Mesenchymal stem cell (in vitro differentiated cells and primary cell): ENCODE measurements around the gene PDX1.

Experiments
- DNase-seq: peaks from one replicate; pipeline ENCODE4 v3.0.0-alpha.2; 2013
- H2AFZ ChIP-seq: one replicate; pipeline ENCODE4 v1.6.1; 2013; ENCODE audit warnings: low read depth, mild to moderate bottlenecking, control low read depth, inconsistent platforms, low read length, moderate library complexity
- H2AK5ac ChIP-seq: 2 replicates; pipeline ENCODE4 v1.6.1; 2013; ENCODE audit warnings: low read length, moderate library complexity, mild to moderate bottlenecking, inconsistent platforms; ENCODE audit not compliant: severe bottlenecking
- H2BK120ac ChIP-seq: one replicate; pipeline ENCODE4 v1.6.1; 2013; ENCODE audit warnings: low read depth, mild to moderate bottlenecking, inconsistent platforms, low read length, moderate library complexity
- H2BK12ac ChIP-seq, 2 experiments: one replicate each; pipeline ENCODE4 v1.6.1; 2013; ENCODE audit warnings: inconsistent platforms in 2 of 2, low read length in 2 of 2, mild to moderate bottlenecking in 2 of 2, moderate library complexity in 2 of 2, control low read depth in 1 of 2
- H2BK15ac ChIP-seq: one replicate; pipeline ENCODE4 v1.6.1; 2013; ENCODE audit warnings: mild to moderate bottlenecking, low read depth, inconsistent platforms; ENCODE audit not compliant: poor library complexity, severe bottlenecking
- H2BK5ac ChIP-seq: 2 replicates; pipeline ENCODE4 v1.6.1; 2013; ENCODE audit warnings: low read depth, mild to moderate bottlenecking, low read length, control low read depth, inconsistent platforms; ENCODE audit not compliant: poor library complexity, severe bottlenecking
- H3K14ac ChIP-seq, 2 experiments: one replicate each; pipeline ENCODE4 v1.6.1; 2013; ENCODE audit warnings: inconsistent platforms in 2 of 2, low read length in 2 of 2, control low read depth in 1 of 2, mild to moderate bottlenecking in 1 of 2, moderate library complexity in 1 of 2
- H3K18ac ChIP-seq, 2 experiments: one replicate each; pipeline ENCODE4 v1.6.1; 2013; ENCODE audit warnings: inconsistent platforms in 2 of 2, low read length in 2 of 2, control low read depth in 1 of 2, low read depth in 1 of 2, mild to moderate bottlenecking in 1 of 2
- H3K23ac ChIP-seq, 2 experiments: one replicate each; pipeline ENCODE4 v1.6.1; 2013; ENCODE audit warnings: inconsistent platforms in 2 of 2, low read length in 2 of 2, mild to moderate bottlenecking in 2 of 2, moderate library complexity in 2 of 2, control low read depth in 1 of 2
- H3K27ac ChIP-seq: 2 replicates; pipeline ENCODE4 v1.5.1; 2013; ENCODE audit warnings: mild to moderate bottlenecking, moderate library complexity, low read length, control low read depth, inconsistent platforms; ENCODE audit not compliant: poor library complexity, severe bottlenecking
- H3K27me3 ChIP-seq, 2 experiments: 2 replicates each; pipeline versions ENCODE4 v1.6.1 to v1.7.0; 2013; ENCODE audit warnings: low read length in 2 of 2, mild to moderate bottlenecking in 2 of 2, moderate library complexity in 2 of 2, control low read depth in 1 of 2, inconsistent platforms in 1 of 2; ENCODE audit not compliant: control insufficient read depth in 1 of 2, insufficient read depth in 1 of 2
- H3K36me3 ChIP-seq, 2 experiments: 2 replicates each; pipeline versions ENCODE4 v1.6.1 to v1.7.0; 2013; ENCODE audit warnings: low read length in 2 of 2, control low read depth in 1 of 2, inconsistent platforms in 1 of 2, low read depth in 1 of 2, mild to moderate bottlenecking in 1 of 2; ENCODE audit not compliant: insufficient read depth in 2 of 2, control insufficient read depth in 1 of 2
- H3K4ac ChIP-seq, 2 experiments: one replicate each; pipeline ENCODE4 v1.6.1; 2013; ENCODE audit warnings: inconsistent platforms in 2 of 2, low read length in 2 of 2, mild to moderate bottlenecking in 2 of 2, moderate library complexity in 2 of 2, control low read depth in 1 of 2, low read depth in 1 of 2
- H3K4me1 ChIP-seq: 2 replicates; pipeline ENCODE4 v1.6.1; 2013; ENCODE audit warnings: low read depth, low read length, control low read depth; ENCODE audit not compliant: control insufficient read depth, insufficient read depth
- H3K4me2 ChIP-seq: 2 replicates; pipeline ENCODE4 v1.6.1; 2013; ENCODE audit warnings: low read length, mild to moderate bottlenecking, inconsistent platforms; ENCODE audit not compliant: poor library complexity, severe bottlenecking
- H3K4me3 ChIP-seq, 2 experiments: 2 replicates each; pipeline versions ENCODE4 v1.5.1 to v1.7.0; 2013; ENCODE audit warnings: low read length in 2 of 2, mild to moderate bottlenecking in 2 of 2, control low read depth in 1 of 2, low read depth in 1 of 2; ENCODE audit not compliant: insufficient read depth in 1 of 2
- H3K79me1 ChIP-seq: replicated peaks from 2 replicates; pipeline ENCODE4 v1.6.1; 2013; ENCODE audit warnings: mild to moderate bottlenecking, control low read depth, low read length, inconsistent platforms; ENCODE audit not compliant: poor library complexity, severe bottlenecking
- H3K9ac ChIP-seq: 2 replicates; pipeline ENCODE4 v1.7.0; 2013; ENCODE audit warnings: mild to moderate bottlenecking, low read length, moderate library complexity
- H3K9me3 ChIP-seq: 2 replicates; pipeline ENCODE4 v1.7.0; 2013; ENCODE audit warnings: mild to moderate bottlenecking, low read length; ENCODE audit not compliant: control insufficient read depth
- H4K8ac ChIP-seq: one replicate; pipeline ENCODE4 v1.6.1; 2013; ENCODE audit warnings: inconsistent platforms, mild to moderate bottlenecking, low read length, moderate library complexity
- H4K91ac ChIP-seq: one replicate; pipeline ENCODE4 v1.6.1; 2013; ENCODE audit warnings: mild to moderate bottlenecking, low read length, inconsistent platforms
- WGBS: methylation state at CpG from one replicate; pipeline ENCODE4 v1.1.7; 2013; ENCODE audit warnings: mixed read lengths; 5-methylcytosine and 5-hydroxymethylcytosine counted together

PDX1 gene

GRCh38 chr13:27969082-27969865 is 49.5 kb downstream of the PDX1 start, which contains the start of gene CDX2:
Gene CDX2, minus strand, starts transcription at chr13:27969315. Its CDS starts 309 bp downstream, at chr13:27969006.
- peak within 1 kb of the TSS in 1 of 2 experiments; percentile 16 for H2BK12ac ChIP-seq
- peak within 1 kb of the TSS; percentile 47 for H3K4me2 ChIP-seq
- peaks cover 97 to 100% of the 10 kb centered on the region in 2 experiments for H3K27me3 ChIP-seq
- WGBS: 2% methylated on average over 26 of the region's 34 CpGs
- H3K4me1 ChIP-seq: peaks cover 16% of the 10 kb centered on the region
- no peaks in the 10 kb centered on the region for H3K9me3 ChIP-seq
- peak within 1 kb of the TSS; percentile 78 for H4K91ac ChIP-seq
- H3K36me3 ChIP-seq: peaks cover 0 to 3% of the 10 kb centered on the region in 2 experiments
- peak within 1 kb of the TSS in 1 of 2 experiments; percentile 99 for H3K23ac ChIP-seq
- no peak within 1 kb of the TSS for H2BK15ac ChIP-seq
- H3K79me1 ChIP-seq: no peaks in the 10 kb centered on the region
- no peak within 1 kb of the TSS for H2BK5ac ChIP-seq
- peak within 1 kb of the TSS; percentile 60 for H4K8ac ChIP-seq
- H3K14ac ChIP-seq: peak within 1 kb of the TSS in 1 of 2 experiments; percentile 68
- H3K27ac ChIP-seq: no peak within 1 kb of the TSS
- peak; percentile 83 for DNase-seq
- H3K18ac ChIP-seq: peak within 1 kb of the TSS in 1 of 2 experiments; percentile 68
- H3K4me3 ChIP-seq: no peak within 1 kb of the TSS
- H2AFZ ChIP-seq: peak within 1 kb of the TSS; percentile 47
- H2AK5ac ChIP-seq: no peak within 1 kb of the TSS
- H3K4ac ChIP-seq: no peak within 1 kb of the TSS
- H2BK120ac ChIP-seq: peak within 1 kb of the TSS; percentile 8
- no peak within 1 kb of the TSS for H3K9ac ChIP-seq

- no peak overlapping the region for H2BK120ac ChIP-seq
- peaks cover 16% of the 10 kb centered on the region for H3K4me1 ChIP-seq
- H3K27me3 ChIP-seq: peaks cover 97 to 100% of the 10 kb centered on the region in 2 experiments
- H2AK5ac ChIP-seq: no peak overlapping the region
- peaks cover 0 to 3% of the 10 kb centered on the region in 2 experiments for H3K36me3 ChIP-seq
- H3K4me2 ChIP-seq: no peak overlapping the region
- WGBS: 17% methylated on average over 4 of the region's 7 CpGs
- H3K14ac ChIP-seq: no peak overlapping the region
- no peak overlapping the region for H3K4me3 ChIP-seq
- H2BK15ac ChIP-seq: no peak overlapping the region
- H2BK5ac ChIP-seq: no peak overlapping the region
- no peaks in the 10 kb centered on the region for H3K79me1 ChIP-seq
- DNase-seq: no peak
- H4K8ac ChIP-seq: no peak overlapping the region
- no peak overlapping the region for H3K23ac ChIP-seq
- H2AFZ ChIP-seq: no peak overlapping the region
- no peak overlapping the region for H2BK12ac ChIP-seq
- no peak overlapping the region for H3K9ac ChIP-seq
- no peak overlapping the region for H3K18ac ChIP-seq
- H3K27ac ChIP-seq: no peak overlapping the region
- no peak overlapping the region for H3K4ac ChIP-seq
- no peaks in the 10 kb centered on the region for H3K9me3 ChIP-seq
- no peak overlapping the region for H4K91ac ChIP-seq
Measured at GRCh38 chr13:27969866-27970229, 50.0 kb downstream of the PDX1 start.

DNA sequence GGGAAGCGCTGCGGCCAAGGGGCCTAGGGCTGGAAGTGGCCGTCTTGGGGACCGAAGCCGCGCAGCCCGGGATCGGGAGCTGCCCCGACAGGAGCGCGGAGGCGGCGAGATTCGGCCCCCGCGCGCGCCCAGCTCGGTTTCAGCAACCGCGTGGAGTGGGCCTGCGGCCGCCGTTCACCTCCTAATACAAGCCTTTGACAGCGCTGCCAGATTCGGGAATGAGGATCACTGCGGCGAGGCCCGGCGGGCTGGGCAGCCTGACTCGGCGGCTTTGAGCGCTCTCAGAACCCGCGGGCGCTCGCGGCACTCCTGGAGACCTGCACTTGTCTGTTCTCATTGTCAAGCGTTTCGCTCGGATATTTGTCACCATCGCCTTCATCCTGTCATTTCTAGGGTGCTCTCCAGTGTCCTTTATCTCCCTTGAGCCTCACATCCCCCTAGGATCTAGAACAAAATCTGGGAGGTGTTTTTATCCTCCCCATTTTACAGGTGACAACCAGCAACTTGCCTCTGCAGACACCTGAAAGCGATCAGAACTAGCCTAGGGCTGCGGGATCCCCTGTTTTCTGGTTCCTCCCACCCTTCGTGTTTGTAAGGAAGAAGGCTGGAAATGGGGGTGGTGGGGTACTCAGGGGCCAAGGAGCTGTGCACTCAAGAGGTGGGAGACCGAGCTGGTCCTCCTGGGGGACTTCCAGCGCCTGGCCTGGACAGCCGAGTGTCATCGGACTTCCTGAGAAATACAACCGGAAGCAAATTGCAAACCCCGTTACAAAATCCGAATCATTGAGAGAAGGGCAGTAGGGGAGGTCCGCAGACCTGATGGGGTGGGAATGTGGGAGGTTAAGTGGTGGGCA is 50.8 kb downstream of the PDX1 start:
- no peak overlapping the region for H3K9ac ChIP-seq
- no peak overlapping the region for H4K91ac ChIP-seq
- H3K27me3 ChIP-seq: peaks cover 97 to 100% of the 10 kb centered on the region in 2 experiments
- H3K18ac ChIP-seq: no peak overlapping the region
- no peak overlapping the region for H2BK12ac ChIP-seq
- peak overlapping the region; percentile 30 for H4K8ac ChIP-seq
- no peak overlapping the region for H2AFZ ChIP-seq
- no peak overlapping the region for H2BK15ac ChIP-seq
- peaks cover 16% of the 10 kb centered on the region for H3K4me1 ChIP-seq
- H2BK120ac ChIP-seq: no peak overlapping the region
- no peak overlapping the region for H3K23ac ChIP-seq
- H3K4ac ChIP-seq: no peak overlapping the region
- H3K4me2 ChIP-seq: no peak overlapping the region
- H3K9me3 ChIP-seq: no peaks in the 10 kb centered on the region
- peaks cover 0 to 3% of the 10 kb centered on the region in 2 experiments for H3K36me3 ChIP-seq
- H3K4me3 ChIP-seq: no peak overlapping the region
- no peaks in the 10 kb centered on the region for H3K79me1 ChIP-seq
- no peak overlapping the region for H2BK5ac ChIP-seq
- WGBS: 7% methylated on average over 45 of the region's 53 CpGs
- H3K27ac ChIP-seq: no peak overlapping the region
- DNase-seq: no peak
- no peak overlapping the region for H3K14ac ChIP-seq
- H2AK5ac ChIP-seq: no peak overlapping the region

- Histone ChIP-seq H3K27ac (no peak overlapping the region), H3K18ac (no peak overlapping the region), H3K14ac (no peak overlapping the region), H2BK120ac (no peak overlapping the region), H3K4me2 (no peak overlapping the region), H4K8ac (no peak overlapping the region), H3K36me3 (peaks cover 0 to 3% of the 10 kb centered on the region in 2 experiments), H3K4me3 (no peak overlapping the region), H2AFZ (no peak overlapping the region), H3K9ac (no peak overlapping the region), H2BK5ac (no peak overlapping the region), H4K91ac (peak overlapping the region; percentile 3), H3K4ac (no peak overlapping the region), H2BK15ac (no peak overlapping the region), H3K23ac (no peak overlapping the region), H3K79me1 (no peaks in the 10 kb centered on the region), H3K27me3 (peaks cover 97 to 100% of the 10 kb centered on the region in 2 experiments), H3K4me1 (peaks cover 17% of the 10 kb centered on the region), H3K9me3 (no peaks in the 10 kb centered on the region), H2AK5ac (no peak overlapping the region), H2BK12ac (no peak overlapping the region)
- DNase-seq: no peak
- WGBS: 10% methylated on average over 12 of the region's 13 CpGs
Measured at GRCh38 chr13:27971236-27971645, 51.4 kb downstream of the PDX1 start.
